Activated CD4-positive, alpha-beta T cell treated with anti-CD3 and anti-CD28 coated beads, Interleukin-2, amount 10 ng/mL, durations not matched to agents 7 days and 5 days (primary cell): ENCODE data around the gene ESPN. TPM values are rescaled to one million over a fixed set of nuclear protein-coding genes. Genes with fewer than 3 reads are reported as not detected.
"Not testable (repeated sequence)": the region's sequence is repeated elsewhere in the genome, so short reads cannot be mapped to it uniquely, and the experiment has no call there.

Experiments used
- CTCF ChIA-PET: fragments of 350-600 bp; sonication (Branson Sonifier 250); formaldehyde crosslinking; loops from one replicate; lab custom pipeline; 2021; ENCODE audit warnings: antibody characterized with exemption; lab: Charles Lee
- POLR2A ChIA-PET: fragments of 350-600 bp; sonication (Branson Sonifier 250); formaldehyde crosslinking; loops from one replicate; lab custom pipeline; 2021; ENCODE audit warnings: antibody characterized with exemption; lab: Charles Lee
- DNase-seq: peaks from one replicate; pipeline ENCODE4 v3.0.0-alpha.2; 2020
- H3K27ac Mint-ChIP-seq: one replicate; pipeline ENCODE4 v1.8.0; 2021; ENCODE audit warnings: mild to moderate bottlenecking, moderate library complexity, mixed read lengths
- H3K27me3 Mint-ChIP-seq: one replicate; pipeline ENCODE4 v1.8.0; 2021; ENCODE audit warnings: mixed read lengths
- H3K36me3 Mint-ChIP-seq: one replicate; pipeline ENCODE4 v1.8.0; 2021; ENCODE audit warnings: low read depth, mixed read lengths
- H3K4me1 Mint-ChIP-seq: one replicate; pipeline ENCODE4 v1.8.0; 2021; ENCODE audit warnings: mixed read lengths
- H3K4me3 Mint-ChIP-seq: one replicate; pipeline ENCODE4 v1.8.0; 2021; ENCODE audit warnings: mild to moderate bottlenecking, moderate library complexity, mixed read lengths
- H3K9me3 Mint-ChIP-seq: one replicate; pipeline ENCODE4 v1.8.0; 2021; ENCODE audit warnings: mixed read lengths
- total RNA-seq, 2 experiments: library from RNA; stranded (reverse); gene quantifications; one replicate each; pipeline ENCODE4 v1.2.3, GENCODE V29; 2021

The ESPN gene
- total RNA-seq, 2 experiments from 2014 or later = 0.56 to 0.77 TPM

GRCh38 chr1:6436277-6436676 is 11.7 kb downstream of the ESPN start:
- H3K27me3 Mint-ChIP-seq = peaks cover 26% of the 10 kb centered on the region
- H3K4me1 Mint-ChIP-seq, CTCF ChIA-PET, DNase-seq, POLR2A ChIA-PET, H3K36me3 Mint-ChIP-seq, H3K27ac Mint-ChIP-seq, H3K4me3 Mint-ChIP-seq, H3K9me3 Mint-ChIP-seq: not testable (repeated sequence)

- POLR2A ChIA-PET, H3K36me3 Mint-ChIP-seq, H3K9me3 Mint-ChIP-seq: not testable (repeated sequence)
These were observed 12.6 kb downstream of the ESPN start for GRCh38 chr1:6437012-6437700.

GRCh38 chr1:6438047-6438525 is 13.5 kb downstream of the ESPN start:
- ChIA-PET POLR2A (no interaction called here), CTCF (interaction anchor here (0.6 to 4.6 kb wide), 20 partner anchors 8 to 263 kb away, joined by 3 to 17 read pairs (median 5); partner anchors contain the start of genes DNAJC11, HES2 and TNFRSF25)
- no peak overlapping the region for H3K4me3 Mint-ChIP-seq
- H3K4me1 Mint-ChIP-seq = peaks cover 7% of the 10 kb centered on the region
- peaks cover 32% of the 10 kb centered on the region for H3K27me3 Mint-ChIP-seq
- H3K27ac Mint-ChIP-seq = no peak overlapping the region
- DNase-seq = peak; percentile 77
- no peaks in the 10 kb centered on the region for H3K9me3 Mint-ChIP-seq
- no peaks in the 10 kb centered on the region for H3K36me3 Mint-ChIP-seq

More at GRCh38 chr1:6437012-6437700, 12.6 kb downstream of the ESPN start:
- peaks cover 32% of the 10 kb centered on the region for H3K27me3 Mint-ChIP-seq
- H3K4me1 Mint-ChIP-seq, H3K27ac Mint-ChIP-seq, DNase-seq, H3K4me3 Mint-ChIP-seq: not testable (repeated sequence)
- CTCF ChIA-PET = interaction anchor here (0.7 to 4.6 kb wide), 14 partner anchors 7 to 178 kb away, joined by 3 to 17 read pairs (median 6); partner anchors contain the start of gene HES2

- Mint-ChIP-seq H3K27me3 (peaks cover 31% of the 10 kb centered on the region), H3K4me3 (no peak overlapping the region), H3K27ac (no peak overlapping the region), H3K4me1 (peaks cover 7% of the 10 kb centered on the region), H3K9me3 (no peaks in the 10 kb centered on the region), H3K36me3 (no peaks in the 10 kb centered on the region)
- ChIA-PET CTCF (interaction anchor here (0.5 to 4.6 kb wide), 14 partner anchors 9 to 293 kb away, joined by 3 to 12 read pairs (median 4); partner anchors contain the start of gene ESPN), POLR2A (interaction anchor here (0.6 kb wide), 1 partner anchor 413 kb away, joined by 3 read pairs; no protein-coding TSS in a partner anchor)
- peak; percentile 76 for DNase-seq
These were observed 15.9 kb downstream of the ESPN start for GRCh38 chr1:6440198-6441126.

- Mint-ChIP-seq H3K36me3 (no peaks in the 10 kb centered on the region), H3K9me3 (no peaks in the 10 kb centered on the region), H3K27me3 (peaks cover 40% of the 10 kb centered on the region), H3K4me3 (no peak overlapping the region), H3K4me1 (peaks cover 7% of the 10 kb centered on the region), H3K27ac (no peak overlapping the region)
- ChIA-PET POLR2A (no interaction called here), CTCF (interaction anchor here (1.3 to 4.6 kb wide), 3 partner anchors 8 to 19 kb away, joined by 4 to 12 read pairs (median 9); no protein-coding TSS in a partner anchor)
- DNase-seq = no peak
These were observed 17.0 kb downstream of the ESPN start for GRCh38 chr1:6441586-6441985.

GRCh38 chr1:6443339-6444115 is 19.0 kb downstream of the ESPN start:
- ChIA-PET CTCF (interaction anchor here (0.6 to 1.1 kb wide), 4 partner anchors 20 to 197 kb away, joined by 3 to 4 read pairs (median 4); no protein-coding TSS in a partner anchor), POLR2A (no interaction called here)
- Mint-ChIP-seq H3K36me3 (no peaks in the 10 kb centered on the region), H3K9me3 (no peaks in the 10 kb centered on the region), H3K27me3 (peaks cover 42% of the 10 kb centered on the region), H3K27ac (no peak overlapping the region), H3K4me1 (peaks cover 9% of the 10 kb centered on the region), H3K4me3 (no peak overlapping the region)
- no peak for DNase-seq

- H3K27ac Mint-ChIP-seq = no peak overlapping the region
- no peak for DNase-seq
- ChIA-PET POLR2A (no interaction called here), CTCF (no interaction called here)
- no peaks in the 10 kb centered on the region for H3K9me3 Mint-ChIP-seq
- peaks cover 12% of the 10 kb centered on the region for H3K4me1 Mint-ChIP-seq
- H3K4me3 Mint-ChIP-seq = no peak overlapping the region
- H3K36me3 Mint-ChIP-seq = no peaks in the 10 kb centered on the region
- peaks cover 41% of the 10 kb centered on the region for H3K27me3 Mint-ChIP-seq
These were observed 19.8 kb downstream of the ESPN start for GRCh38 chr1:6444377-6444776.

GRCh38 chr1:6445062-6445763 is 20.6 kb downstream of the ESPN start:
- Mint-ChIP-seq H3K27me3 (peaks cover 44% of the 10 kb centered on the region), H3K4me3 (no peak overlapping the region), H3K27ac (no peak overlapping the region), H3K4me1 (peaks cover 15% of the 10 kb centered on the region), H3K9me3 (no peaks in the 10 kb centered on the region), H3K36me3 (no peaks in the 10 kb centered on the region)
- DNase-seq = peak; percentile 48
- POLR2A ChIA-PET = no interaction called here
- CTCF ChIA-PET = interaction anchor here (1.5 kb wide), 1 partner anchor 22 kb away, joined by 5 read pairs; no protein-coding TSS in a partner anchor

- H3K9me3 Mint-ChIP-seq, POLR2A ChIA-PET, DNase-seq, H3K4me3 Mint-ChIP-seq, H3K36me3 Mint-ChIP-seq, H3K27ac Mint-ChIP-seq: not testable (repeated sequence)
- CTCF ChIA-PET = interaction anchor here (0.7 to 1.5 kb wide), 2 partner anchors 11 to 23 kb away, joined by 3 to 5 read pairs; no protein-coding TSS in a partner anchor
- Mint-ChIP-seq H3K27me3 (peaks cover 50% of the 10 kb centered on the region), H3K4me1 (peaks cover 14% of the 10 kb centered on the region)
These were observed 21.4 kb downstream of the ESPN start for GRCh38 chr1:6445929-6446328.

GRCh38 chr1:6446665-6447015 is 22.1 kb downstream of the ESPN start:
- POLR2A ChIA-PET = no interaction called here
- H3K27me3 Mint-ChIP-seq = peaks cover 45% of the 10 kb centered on the region
- H3K4me1 Mint-ChIP-seq = peaks cover 12% of the 10 kb centered on the region
- H3K36me3 Mint-ChIP-seq = no peaks in the 10 kb centered on the region
- no peak overlapping the region for H3K4me3 Mint-ChIP-seq
- CTCF ChIA-PET = interaction anchor here (0.7 to 2.0 kb wide), 3 partner anchors 9 to 24 kb away, joined by 3 to 8 read pairs (median 5); no protein-coding TSS in a partner anchor
- no peak for DNase-seq
- H3K27ac Mint-ChIP-seq = no peak overlapping the region
- no peaks in the 10 kb centered on the region for H3K9me3 Mint-ChIP-seq

GRCh38 chr1:6447016-6447817 is 22.6 kb downstream of the ESPN start:
- POLR2A ChIA-PET = no interaction called here
- peaks cover 12% of the 10 kb centered on the region for H3K4me1 Mint-ChIP-seq
- no peak for DNase-seq
- no peaks in the 10 kb centered on the region for H3K9me3 Mint-ChIP-seq
- peak overlapping the region; percentile 34 for H3K4me3 Mint-ChIP-seq
- H3K36me3 Mint-ChIP-seq = no peaks in the 10 kb centered on the region
- no peak overlapping the region for H3K27ac Mint-ChIP-seq
- H3K27me3 Mint-ChIP-seq = peaks cover 43% of the 10 kb centered on the region
- CTCF ChIA-PET = interaction anchor here (0.9 to 3.4 kb wide), 4 partner anchors 9 to 24 kb away, joined by 3 to 11 read pairs (median 6); partner anchors contain the start of gene TNFRSF25
